ENCODE results near the gene CYTH1.

- TF ChIP-seq CTCF (IDR thresholded peaks at IDR 0.05 in 8 of 11, conservative IDR thresholded peaks at IDR 0.05 in 3 of 11) (no peak), POLR2A (IDR thresholded peaks at IDR 0.05) (no peak), POLR2AphosphoS5 (IDR thresholded peaks at IDR 0.05) (no peak)
These were observed 12.3 kb upstream of the CYTH1 start for GRCh38 chr17:78794399-78794798.

Measured in spleen (tissue), 7 donors.